Neural cell (in vitro differentiated cells): ENCODE data around the gene EIF1AD.

Experiments used
- CTCF ChIP-seq: fragments of 450-650 bp; IDR thresholded peaks from 2 replicates; pipeline ENCODE4 v1.5.1; 2014; ENCODE audit warnings: antibody characterized with exemption, mild to moderate bottlenecking, moderate library complexity; ENCODE audit not compliant: poor library complexity, severe bottlenecking
- EP300 ChIP-seq: fragments of 450-650 bp; conservative IDR thresholded peaks from 2 replicates; pipeline ENCODE4 v1.6.1; 2014; ENCODE audit warnings: antibody characterized with exemption, mild to moderate bottlenecking, moderate library complexity; ENCODE audit not compliant: poor library complexity, severe bottlenecking
- EZH2 ChIP-seq: fragments of 200-600, 300-800 bp; shearing (Covaris generic), sonication (generic); IDR thresholded peaks from 2 replicates; pipeline ENCODE4 v1.6.1; 2014; ENCODE audit warnings: antibody characterized with exemption, low read length, borderline replicate concordance, mild to moderate bottlenecking; ENCODE audit not compliant: insufficient read depth, poor library complexity, severe bottlenecking
- MXI1 ChIP-seq: fragments of 450-650 bp; conservative IDR thresholded peaks from 2 replicates; pipeline ENCODE4 v1.6.1; 2014; ENCODE audit warnings: antibody characterized with exemption, mild to moderate bottlenecking; ENCODE audit not compliant: poor library complexity, severe bottlenecking
- POLR2AphosphoS5 ChIP-seq: IDR thresholded peaks from 2 replicates; pipeline ENCODE4 v1.6.1; 2012
- RAD21 ChIP-seq: fragments of 450-650 bp; conservative IDR thresholded peaks from 2 replicates; pipeline ENCODE4 v1.6.1; 2014; ENCODE audit warnings: antibody characterized with exemption, mild to moderate bottlenecking, moderate library complexity
- REST ChIP-seq: IDR thresholded peaks from 2 replicates; pipeline ENCODE4 v1.6.1; 2012; ENCODE audit warnings: borderline replicate concordance
- SMC3 ChIP-seq: fragments of 450-650 bp; conservative IDR thresholded peaks from 2 replicates; pipeline ENCODE4 v1.6.1; 2014; ENCODE audit warnings: antibody characterized with exemption, mild to moderate bottlenecking, moderate library complexity; ENCODE audit not compliant: poor library complexity
- TAF1 ChIP-seq: IDR thresholded peaks from 2 replicates; pipeline ENCODE4 v1.6.1; 2012; ENCODE audit warnings: low read depth

GRCh38 chr11:66002648-66003225 is 780 bp upstream of the EIF1AD start:
- no peak for TF ChIP-seq EZH2
- TF ChIP-seq CTCF, result peak; percentile 16
- TF ChIP-seq EP300, result no peak
- TF ChIP-seq POLR2AphosphoS5, result no peak
- no peak for TF ChIP-seq TAF1
- TF ChIP-seq REST, result no peak
- TF ChIP-seq MXI1, result no peak
- TF ChIP-seq RAD21, result no peak
- no peak for TF ChIP-seq SMC3
